ENCODE data around the gene IRX2.

DNA sequence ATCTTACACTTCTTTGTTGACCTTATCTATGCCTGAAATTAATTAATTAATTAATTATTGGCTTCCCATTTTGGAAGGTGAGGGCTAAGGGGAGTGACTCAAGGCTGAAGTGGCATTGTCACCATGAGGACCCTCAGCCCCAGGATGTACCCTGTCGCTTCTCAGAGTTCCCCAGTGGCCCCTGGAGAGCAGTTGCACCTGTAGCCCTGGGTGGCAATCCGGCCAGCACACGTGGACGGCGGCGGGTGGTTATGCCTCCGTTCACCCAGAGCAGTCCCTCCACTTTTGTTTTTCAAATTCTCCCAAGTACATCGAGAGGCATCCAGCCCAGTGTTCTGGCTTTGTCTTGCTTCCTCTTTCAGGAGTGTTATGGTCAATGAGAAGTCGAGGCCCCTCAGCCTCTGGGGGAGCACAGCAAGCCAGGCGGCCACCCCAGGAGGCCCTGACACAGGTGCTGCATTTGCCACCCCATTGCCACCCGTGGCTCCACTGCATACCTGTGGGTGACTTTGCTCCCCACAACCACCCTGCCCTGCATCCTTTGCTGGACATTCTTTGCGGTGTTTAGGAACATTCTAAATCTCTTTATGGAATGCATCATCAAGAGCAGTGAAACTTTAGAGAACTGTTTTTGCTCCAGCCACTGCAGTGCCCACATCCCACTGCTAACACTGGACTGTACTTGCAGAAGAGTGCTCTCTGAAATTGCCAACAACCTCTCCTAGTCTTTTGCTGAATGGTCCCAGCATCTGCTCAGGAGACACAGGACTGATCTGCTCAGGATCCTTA lies 11.5 kb upstream of the IRX2 start:
- TF ChIP-seq, protein P1, sequence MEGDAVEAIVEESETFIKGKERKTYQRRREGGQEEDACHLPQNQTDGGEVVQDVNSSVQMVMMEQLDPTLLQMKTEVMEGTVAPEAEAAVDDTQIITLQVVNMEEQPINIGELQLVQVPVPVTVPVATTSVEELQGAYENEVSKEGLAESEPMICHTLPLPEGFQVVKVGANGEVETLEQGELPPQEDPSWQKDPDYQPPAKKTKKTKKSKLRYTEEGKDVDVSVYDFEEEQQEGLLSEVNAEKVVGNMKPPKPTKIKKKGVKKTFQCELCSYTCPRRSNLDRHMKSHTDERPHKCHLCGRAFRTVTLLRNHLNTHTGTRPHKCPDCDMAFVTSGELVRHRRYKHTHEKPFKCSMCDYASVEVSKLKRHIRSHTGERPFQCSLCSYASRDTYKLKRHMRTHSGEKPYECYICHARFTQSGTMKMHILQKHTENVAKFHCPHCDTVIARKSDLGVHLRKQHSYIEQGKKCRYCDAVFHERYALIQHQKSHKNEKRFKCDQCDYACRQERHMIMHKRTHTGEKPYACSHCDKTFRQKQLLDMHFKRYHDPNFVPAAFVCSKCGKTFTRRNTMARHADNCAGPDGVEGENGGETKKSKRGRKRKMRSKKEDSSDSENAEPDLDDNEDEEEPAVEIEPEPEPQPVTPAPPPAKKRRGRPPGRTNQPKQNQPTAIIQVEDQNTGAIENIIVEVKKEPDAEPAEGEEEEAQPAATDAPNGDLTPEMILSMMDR (IDR thresholded peaks at IDR 0.05; ENCODE audit: low read length), result no peak
- no peak for TF ChIP-seq EZH2 (optimal IDR thresholded peaks at IDR 0.05; ENCODE audit: low read depth, low read length)
- no peak for TF ChIP-seq EZH2phosphoT487 (IDR thresholded peaks at IDR 0.05; ENCODE audit: low read length)
